OCI-LY7 (cell line): ENCODE data around the gene RABEPK.

ENCODE experiments used
- CTCF ChIP-seq: fragments of 200-600 bp; sonication (generic); conservative IDR thresholded peaks from 2 replicates; pipeline ENCODE4 v1.5.1; 2014; ENCODE audit warnings: mild to moderate bottlenecking, antibody characterized with exemption, low read length, moderate library complexity, mixed read lengths
- EZH2phosphoT487 ChIP-seq: fragments of 200-600 bp; sonication (generic); IDR thresholded peaks from 2 replicates; pipeline ENCODE4 v1.6.1; 2018; ENCODE audit warnings: low read depth, borderline replicate concordance, mild to moderate bottlenecking, mixed run types, antibody characterized with exemption, low read length, moderate library complexity, mixed read lengths

DNA sequence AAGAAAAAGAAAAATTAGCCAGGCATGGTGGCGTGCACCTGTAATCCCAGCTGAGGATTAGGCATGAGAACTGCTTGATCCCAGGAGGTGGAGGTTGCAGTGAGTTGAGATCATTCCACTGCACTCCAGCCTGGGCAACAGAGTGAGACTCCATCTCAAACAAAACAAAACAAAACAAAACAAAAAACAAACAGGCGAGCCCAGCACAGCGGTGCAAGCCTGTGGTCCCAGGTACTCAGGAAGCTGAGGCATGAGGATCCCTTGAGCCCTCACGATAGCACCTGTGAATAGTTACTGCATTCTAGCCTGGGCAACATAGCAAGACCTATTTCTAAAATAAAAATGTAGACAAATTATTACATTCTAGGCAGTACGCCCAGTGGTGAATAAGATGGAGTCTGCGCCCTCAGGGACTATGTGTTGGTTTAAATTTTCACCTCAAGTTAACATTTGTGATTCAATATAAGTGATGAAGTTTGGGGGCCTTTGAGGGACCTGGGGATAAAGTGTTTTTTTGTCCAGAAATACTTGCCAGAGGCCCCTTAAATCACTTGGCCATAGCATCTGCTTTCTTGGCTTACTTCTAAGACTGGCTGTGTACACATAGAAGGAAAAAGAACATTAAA, 57.9 kb downstream of the RABEPK start:
- TF ChIP-seq CTCF = no peak
- TF ChIP-seq EZH2phosphoT487 = no peak
